NCI-H345 treated with DMSO at 0.1 percent for 48 hours (cell line): Measurements from ENCODE around the gene RBM19.

Source experiments
- DNase-seq: peaks from one replicate; lab custom pipeline; 2025; ENCODE audit not compliant: unreplicated experiment; lab: John Stamatoyannopoulos, UW

Gene RBM19

GRCh38 chr12:113837528-113838296 is 128.4 kb downstream of the RBM19 start:
- no peak for DNase-seq

- no peak for DNase-seq
Measured at GRCh38 chr12:113837084-113837483, 129.0 kb downstream of the RBM19 start.

GRCh38 chr12:113835896-113836295 is 130.2 kb downstream of the RBM19 start:
- no peak for DNase-seq

- DNase-seq, result no peak
Measured at GRCh38 chr12:113835433-113835832, 130.7 kb downstream of the RBM19 start.

GRCh38 chr12:113833422-113833821 is 132.7 kb downstream of the RBM19 start:
- DNase-seq, result no peak

GRCh38 chr12:113831476-113831875 is 134.6 kb downstream of the RBM19 start:
- DNase-seq, result no peak

- DNase-seq, result no peak
Measured at GRCh38 chr12:113831016-113831415, 135.1 kb downstream of the RBM19 start.

- no peak for DNase-seq
Measured at GRCh38 chr12:113829212-113829611, 136.9 kb downstream of the RBM19 start.

- DNase-seq, result no peak
Measured at GRCh38 chr12:113827539-113828114, 138.5 kb downstream of the RBM19 start.

- no peak for DNase-seq
Measured at GRCh38 chr12:113826805-113827538, 139.2 kb downstream of the RBM19 start.

- no peak for DNase-seq
Measured at GRCh38 chr12:113825705-113826104, 140.4 kb downstream of the RBM19 start.

- DNase-seq, result no peak
Measured at GRCh38 chr12:113823816-113824215, 142.3 kb downstream of the RBM19 start.

- DNase-seq, result no peak
Measured at GRCh38 chr12:113823016-113823415, 143.1 kb downstream of the RBM19 start.

GRCh38 chr12:113820842-113821241 is 145.3 kb downstream of the RBM19 start:
- DNase-seq, result no peak

GRCh38 chr12:113820309-113820708 is 145.8 kb downstream of the RBM19 start:
- no peak for DNase-seq

GRCh38 chr12:113819495-113819894 is 146.6 kb downstream of the RBM19 start:
- no peak for DNase-seq

- DNase-seq, result no peak
Measured at GRCh38 chr12:113818833-113819232, 147.3 kb downstream of the RBM19 start.

- DNase-seq, result no peak
Measured at GRCh38 chr12:113818283-113818682, 147.8 kb downstream of the RBM19 start.

GRCh38 chr12:113816866-113817265 is 149.3 kb downstream of the RBM19 start:
- no peak for DNase-seq

- no peak for DNase-seq
Measured at GRCh38 chr12:113815031-113815430, 151.1 kb downstream of the RBM19 start.

- DNase-seq, result no peak
Measured at GRCh38 chr12:113813229-113813541, 152.9 kb downstream of the RBM19 start.
